ENCODE data around the gene UMODL1. TPM values are rescaled to one million over a fixed set of nuclear protein-coding genes. Genes with fewer than 3 reads are reported as not detected.
A peak's percentile ranks its signal among the peaks of the same experiment; 100 is the strongest.
"Not testable (repeated sequence)": the region's sequence is repeated elsewhere in the genome, so short reads cannot be mapped to it uniquely, and the experiment has no call there.

UMODL1 gene
- polyA plus RNA-seq, 1 donor = 0.67 TPM

DNA sequence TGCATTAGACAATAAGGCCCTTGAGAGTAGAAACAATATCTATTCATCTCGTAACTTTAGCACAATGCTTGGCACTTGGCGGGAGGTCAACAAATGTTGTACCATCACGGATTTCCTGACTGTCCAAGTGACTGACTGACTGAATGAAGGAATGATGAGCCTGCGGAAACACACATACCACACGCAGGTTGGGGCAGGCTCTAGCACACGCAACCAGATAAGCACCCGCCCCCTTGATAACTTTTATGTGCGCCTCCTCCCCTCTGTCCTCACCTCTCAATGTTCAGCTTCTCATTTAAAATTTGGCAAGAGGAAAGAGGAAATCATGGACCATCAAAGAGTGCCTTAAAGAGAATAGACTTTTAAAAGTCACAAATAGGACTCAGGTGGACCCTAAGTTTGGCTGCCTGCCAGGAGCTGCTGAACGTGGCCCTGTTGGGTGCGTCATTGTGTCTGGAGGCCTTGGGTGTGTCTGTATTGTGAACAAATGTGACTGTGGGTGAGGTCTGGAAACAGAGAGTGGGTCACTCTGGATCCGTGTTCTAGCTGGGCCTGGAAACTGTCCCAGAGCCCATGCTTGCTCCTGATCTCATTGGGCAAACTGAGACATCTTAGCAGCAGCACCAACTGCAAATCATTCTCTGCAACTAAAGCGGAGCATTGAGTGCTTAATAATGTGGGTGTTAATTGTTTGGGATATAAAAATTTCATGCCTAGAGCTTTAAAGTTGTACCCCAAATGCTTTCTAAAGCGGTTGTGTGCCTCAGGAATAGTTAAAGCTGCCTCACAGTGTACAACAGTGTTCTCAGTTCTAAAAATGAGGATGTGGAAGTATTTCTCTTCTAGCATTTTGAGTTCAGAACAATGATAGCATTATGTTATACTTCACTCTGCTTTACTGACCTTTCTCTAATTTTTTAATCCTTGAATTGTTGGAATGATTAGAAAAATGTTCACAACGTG, 100.3 kb downstream of the UMODL1 start:
- peak; percentile 66 to 90 for DNase-seq
- Histone ChIP-seq H3K27ac (ENCODE audit: low read length) (peak overlapping the region; percentile 39), H3K4me3 (ENCODE audit: low read length) (no peak overlapping the region), H3K27me3 (ENCODE audit: control insufficient read depth, insufficient read depth, low read length) (no peaks in the 10 kb centered on the region), H3K9me3 (ENCODE audit: control insufficient read depth, low read depth, low read length) (no peaks in the 10 kb centered on the region), H3K36me3 (ENCODE audit: control insufficient read depth, insufficient read depth, low read length) (no peaks in the 10 kb centered on the region), H3K4me1 (ENCODE audit: control insufficient read depth, insufficient read depth, low read length) (peaks cover 17% of the 10 kb centered on the region)
- 100% methylated on average over 2 of the region's 14 CpGs for WGBS (ENCODE audit: insufficient coverage, low lambda C conversion rate)

DNA sequence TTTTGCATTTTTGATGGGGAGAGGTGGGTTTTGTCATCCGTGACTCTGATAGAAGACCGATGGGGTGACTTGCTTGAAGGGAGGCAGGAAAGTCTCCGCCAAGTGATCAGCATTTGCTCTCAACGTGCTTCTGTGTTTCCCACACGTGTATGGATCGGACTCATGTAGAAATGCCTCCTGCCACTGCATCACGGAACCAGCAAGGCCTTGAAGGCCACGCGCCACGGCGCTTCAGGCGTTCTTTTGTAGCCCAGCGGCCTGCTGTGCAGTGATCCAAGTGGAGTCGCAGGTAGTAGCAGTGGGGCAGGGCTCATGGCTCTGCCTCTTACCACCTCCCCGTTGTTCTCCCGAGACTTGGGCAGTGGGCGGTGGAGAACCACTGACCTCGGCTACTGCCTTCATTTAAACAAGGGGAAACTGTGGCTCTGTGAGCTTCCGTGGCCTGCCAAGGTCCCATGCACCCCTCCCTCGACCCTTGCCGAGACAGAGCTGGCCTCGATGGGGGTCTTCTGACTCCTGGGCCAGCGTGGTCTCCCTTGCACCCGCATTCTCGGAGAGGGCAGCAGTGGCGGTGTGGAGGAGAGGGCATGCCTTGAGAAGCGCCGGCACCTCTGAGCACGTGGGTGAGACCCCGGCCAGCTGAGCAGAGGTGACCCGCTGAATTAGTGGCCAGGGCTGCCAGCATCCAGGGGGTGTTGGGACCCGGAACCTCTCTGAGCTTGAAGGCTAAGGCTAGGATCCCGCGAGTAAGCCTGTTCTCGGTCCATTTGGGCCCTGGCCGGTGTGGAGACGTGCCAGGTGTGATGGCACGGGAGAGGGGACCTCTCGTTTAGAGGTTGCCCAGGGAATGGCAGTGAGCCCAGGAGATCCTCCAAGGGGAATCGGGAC, 101.7 kb downstream of the UMODL1 start:
- no peaks in the 10 kb centered on the region for H3K27me3 ChIP-seq (ENCODE audit: control insufficient read depth, insufficient read depth, low read length)
- no peak overlapping the region for H3K27ac ChIP-seq (ENCODE audit: low read length)
- no CpG with 5 or more reads among the region's 40 CpGs for WGBS (ENCODE audit: insufficient coverage, low lambda C conversion rate)
- DNase-seq = no peak
- no peak overlapping the region for H3K4me3 ChIP-seq (ENCODE audit: low read length)
- peaks cover 17% of the 10 kb centered on the region for H3K4me1 ChIP-seq (ENCODE audit: control insufficient read depth, insufficient read depth, low read length)
- no peaks in the 10 kb centered on the region for H3K9me3 ChIP-seq (ENCODE audit: control insufficient read depth, low read depth, low read length)
- no peaks in the 10 kb centered on the region for H3K36me3 ChIP-seq (ENCODE audit: control insufficient read depth, insufficient read depth, low read length)

DNA sequence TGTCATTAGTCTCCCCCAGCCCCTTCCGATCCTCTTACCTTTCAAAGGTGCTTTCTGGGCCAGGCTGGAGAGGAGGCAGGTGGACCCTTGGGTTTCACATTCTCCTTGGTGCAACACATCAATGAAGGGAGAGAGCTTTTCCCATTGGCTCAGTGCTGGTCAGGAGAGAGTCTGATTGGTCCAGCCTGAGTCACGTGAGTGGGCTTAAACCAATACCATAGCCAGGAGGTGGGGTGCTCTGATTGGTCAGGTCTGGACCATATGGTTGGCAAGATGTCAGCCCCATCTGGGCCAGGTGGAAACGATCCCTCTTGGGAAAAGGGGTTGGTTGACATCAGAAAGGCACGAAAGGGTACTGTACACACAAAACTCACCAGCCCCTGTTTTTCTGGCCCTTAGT, 103.1 kb downstream of the UMODL1 start:
- H3K4me3 ChIP-seq (ENCODE audit: low read length) = no peak overlapping the region
- no CpG with 5 or more reads among the region's 4 CpGs for WGBS (ENCODE audit: insufficient coverage, low lambda C conversion rate)
- no peaks in the 10 kb centered on the region for H3K36me3 ChIP-seq (ENCODE audit: control insufficient read depth, insufficient read depth, low read length)
- no peaks in the 10 kb centered on the region for H3K27me3 ChIP-seq (ENCODE audit: control insufficient read depth, insufficient read depth, low read length)
- no peak for DNase-seq
- H3K9me3 ChIP-seq (ENCODE audit: control insufficient read depth, low read depth, low read length) = no peaks in the 10 kb centered on the region
- H3K27ac ChIP-seq (ENCODE audit: low read length) = no peak overlapping the region
- peaks cover 17% of the 10 kb centered on the region for H3K4me1 ChIP-seq (ENCODE audit: control insufficient read depth, insufficient read depth, low read length)

DNA sequence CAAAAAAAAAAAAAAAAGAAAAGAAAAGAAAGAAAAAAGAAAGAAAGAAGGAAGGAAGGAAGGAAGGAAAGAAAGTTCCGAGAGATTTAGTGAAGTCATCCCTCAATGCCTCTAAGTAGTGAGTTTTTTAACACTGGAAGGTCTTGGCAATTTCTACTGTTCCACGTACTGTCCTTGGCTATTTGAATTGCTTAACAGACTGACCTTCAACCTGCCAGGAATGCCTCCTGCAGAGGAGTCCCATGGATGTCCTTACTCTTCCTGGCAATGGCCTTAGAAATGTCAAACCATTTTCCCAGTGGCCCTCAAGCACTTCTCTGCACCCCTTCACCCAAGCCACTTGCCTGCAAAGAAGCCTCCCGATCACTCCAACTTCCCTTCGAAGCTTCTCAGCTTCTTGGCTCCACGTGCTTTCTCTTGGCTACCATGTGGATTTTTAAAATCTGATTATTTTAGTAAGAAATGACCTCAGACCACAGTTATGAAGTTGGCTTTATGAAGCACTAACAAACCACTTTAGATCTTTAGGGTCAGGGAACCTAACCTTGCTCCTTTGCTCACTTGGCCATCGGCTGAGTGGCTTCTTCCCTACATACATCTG, 104.1 kb downstream of the UMODL1 start:
- WGBS (ENCODE audit: insufficient coverage, low lambda C conversion rate) = 80% methylated on average over 1 of the region's 6 CpGs
- H3K4me3 ChIP-seq (ENCODE audit: low read length) = no peak overlapping the region

DNA sequence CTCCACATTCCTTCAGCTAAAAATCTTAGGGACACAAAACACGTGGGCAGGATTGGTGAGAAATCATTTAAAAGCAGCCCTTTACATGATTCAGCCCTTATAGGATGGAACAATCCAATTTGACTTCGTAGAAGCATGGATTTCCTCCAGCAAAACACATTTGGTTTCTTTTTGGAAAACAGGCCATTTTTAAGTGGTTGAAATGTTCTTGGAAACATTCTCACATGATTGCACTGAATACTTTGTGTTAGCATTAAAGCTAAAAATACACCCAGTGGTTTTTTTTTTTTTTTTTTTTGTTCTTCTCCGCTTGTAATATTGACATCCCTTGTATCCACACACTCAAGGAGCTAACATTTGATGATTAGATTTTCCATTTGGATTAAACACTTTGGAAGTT, 105.7 kb downstream of the UMODL1 start:
- no CpG with 5 or more reads among the region's 3 CpGs for WGBS (ENCODE audit: insufficient coverage, low lambda C conversion rate)
- Histone ChIP-seq H3K36me3 (ENCODE audit: control insufficient read depth, insufficient read depth, low read length) (no peaks in the 10 kb centered on the region), H3K27ac (ENCODE audit: low read length) (no peak overlapping the region), H3K9me3 (ENCODE audit: control insufficient read depth, low read depth, low read length) (no peaks in the 10 kb centered on the region), H3K4me1 (ENCODE audit: control insufficient read depth, insufficient read depth, low read length) (peaks cover under 1% of the 10 kb centered on the region), H3K4me3 (ENCODE audit: low read length) (no peak overlapping the region), H3K27me3 (ENCODE audit: control insufficient read depth, insufficient read depth, low read length) (no peaks in the 10 kb centered on the region)
- peak in 1 of 2 donors; percentile 30 for DNase-seq

More for the DNA sequence above, 104.1 kb downstream of the UMODL1 start:
- no peak overlapping the region for H3K27ac ChIP-seq (ENCODE audit: low read length)
- no peak for DNase-seq
- H3K4me1 ChIP-seq (ENCODE audit: control insufficient read depth, insufficient read depth, low read length) = peaks cover 13% of the 10 kb centered on the region
- H3K9me3 ChIP-seq (ENCODE audit: control insufficient read depth, low read depth, low read length) = no peaks in the 10 kb centered on the region
- no peaks in the 10 kb centered on the region for H3K27me3 ChIP-seq (ENCODE audit: control insufficient read depth, insufficient read depth, low read length)
- H3K36me3 ChIP-seq (ENCODE audit: control insufficient read depth, insufficient read depth, low read length) = no peaks in the 10 kb centered on the region

DNA sequence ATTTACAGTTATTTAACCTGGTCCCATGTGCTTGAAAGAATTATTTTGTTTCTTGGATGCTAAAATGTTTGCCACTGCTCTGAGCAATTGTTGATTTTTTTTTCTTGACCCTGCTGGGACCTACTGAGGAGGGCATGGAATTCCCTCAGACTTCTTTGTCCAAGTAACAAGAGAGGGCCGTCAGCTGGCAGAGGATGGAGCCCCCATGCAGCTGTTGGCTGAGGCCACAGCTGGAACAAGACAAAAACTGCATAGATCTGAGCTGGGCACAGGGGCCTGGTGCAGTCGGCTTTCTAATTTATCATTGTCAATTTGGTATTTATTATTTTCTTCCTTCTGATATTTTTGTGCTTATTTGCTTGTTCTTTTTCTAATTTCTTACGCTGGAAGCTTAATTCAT, 108.2 kb downstream of the UMODL1 start:
- Histone ChIP-seq H3K9me3 (ENCODE audit: control insufficient read depth, low read depth, low read length) (peaks cover 4% of the 10 kb centered on the region), H3K4me3 (ENCODE audit: low read length) (no peak overlapping the region)
- WGBS (ENCODE audit: insufficient coverage, low lambda C conversion rate) = 75% methylated on average over 2 of the region's 3 CpGs

DNA sequence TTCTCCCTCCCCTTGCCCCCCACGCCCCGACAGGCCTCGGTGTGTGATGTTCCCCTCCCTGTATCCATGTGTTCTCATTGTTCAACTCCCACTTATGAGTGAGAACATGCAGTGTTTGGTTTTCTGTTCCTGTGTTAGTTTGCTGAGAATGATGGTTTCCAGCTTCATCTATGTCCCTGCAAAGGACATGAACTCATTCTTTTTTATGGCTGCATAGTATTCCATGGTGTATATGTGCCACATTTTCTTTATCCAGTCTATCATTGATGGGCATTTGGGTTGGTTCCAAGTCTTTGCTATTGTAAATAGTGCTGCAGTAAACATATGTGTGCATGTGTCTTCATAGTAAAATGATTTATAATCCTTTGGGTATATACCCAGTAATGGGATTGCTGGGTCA, 108.9 kb downstream of the UMODL1 start:
- DNase-seq; H3K36me3 ChIP-seq (ENCODE audit: control insufficient read depth, insufficient read depth, low read length); H3K27ac ChIP-seq (ENCODE audit: low read length); H3K4me1 ChIP-seq (ENCODE audit: control insufficient read depth, insufficient read depth, low read length); H3K9me3 ChIP-seq (ENCODE audit: control insufficient read depth, low read depth, low read length); H3K27me3 ChIP-seq (ENCODE audit: control insufficient read depth, insufficient read depth, low read length); H3K4me3 ChIP-seq (ENCODE audit: low read length): not testable (repeated sequence)
- no CpG with 5 or more reads among the region's 3 CpGs for WGBS (ENCODE audit: insufficient coverage, low lambda C conversion rate)

More for the DNA sequence above, 108.2 kb downstream of the UMODL1 start:
- DNase-seq = no peak
- Histone ChIP-seq H3K36me3 (ENCODE audit: control insufficient read depth, insufficient read depth, low read length) (no peaks in the 10 kb centered on the region), H3K27ac (ENCODE audit: low read length) (no peak overlapping the region), H3K4me1 (ENCODE audit: control insufficient read depth, insufficient read depth, low read length) (no peaks in the 10 kb centered on the region), H3K27me3 (ENCODE audit: control insufficient read depth, insufficient read depth, low read length) (no peaks in the 10 kb centered on the region)

DNA sequence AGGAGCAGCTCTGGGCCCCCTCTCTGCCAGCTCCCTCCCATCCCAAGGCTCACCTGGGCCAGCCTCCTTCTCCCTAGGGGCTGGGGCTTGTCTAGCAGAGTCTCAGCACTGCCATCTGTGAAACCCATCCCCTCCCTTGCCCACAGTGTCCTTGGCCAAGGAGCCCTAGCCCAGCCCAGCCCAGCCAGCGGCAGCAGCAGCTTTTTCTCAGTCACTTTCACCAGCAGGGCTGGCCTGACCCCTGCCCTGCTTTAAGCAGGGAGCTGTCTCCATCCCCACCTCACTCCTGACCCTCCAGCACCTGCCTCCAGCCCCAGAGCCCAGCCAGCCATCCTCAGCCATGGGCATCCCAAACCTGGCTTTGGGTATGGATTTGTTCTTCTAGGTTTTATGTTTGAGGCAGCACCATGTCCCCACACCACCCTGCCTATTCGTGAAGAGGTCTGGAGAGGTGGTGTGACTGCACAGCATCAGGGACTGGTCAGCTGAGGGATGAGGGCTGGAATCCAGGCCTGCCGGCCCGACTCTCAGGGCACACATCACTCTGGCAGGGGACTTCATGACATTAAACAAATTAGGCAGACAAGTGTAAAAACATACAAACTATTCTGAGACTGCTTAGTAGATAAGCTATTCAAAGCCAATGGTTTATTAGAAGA, 111.7 kb downstream of the UMODL1 start:
- no peak for DNase-seq
- Histone ChIP-seq H3K4me3 (ENCODE audit: low read length) (no peak overlapping the region), H3K9me3 (ENCODE audit: control insufficient read depth, low read depth, low read length) (peaks cover 4% of the 10 kb centered on the region), H3K27me3 (ENCODE audit: control insufficient read depth, insufficient read depth, low read length) (no peaks in the 10 kb centered on the region), H3K4me1 (ENCODE audit: control insufficient read depth, insufficient read depth, low read length) (no peaks in the 10 kb centered on the region), H3K27ac (ENCODE audit: low read length) (no peak overlapping the region), H3K36me3 (ENCODE audit: control insufficient read depth, insufficient read depth, low read length) (no peaks in the 10 kb centered on the region)
- WGBS (ENCODE audit: insufficient coverage, low lambda C conversion rate) = no CpG with 5 or more reads among the region's 4 CpGs

DNA sequence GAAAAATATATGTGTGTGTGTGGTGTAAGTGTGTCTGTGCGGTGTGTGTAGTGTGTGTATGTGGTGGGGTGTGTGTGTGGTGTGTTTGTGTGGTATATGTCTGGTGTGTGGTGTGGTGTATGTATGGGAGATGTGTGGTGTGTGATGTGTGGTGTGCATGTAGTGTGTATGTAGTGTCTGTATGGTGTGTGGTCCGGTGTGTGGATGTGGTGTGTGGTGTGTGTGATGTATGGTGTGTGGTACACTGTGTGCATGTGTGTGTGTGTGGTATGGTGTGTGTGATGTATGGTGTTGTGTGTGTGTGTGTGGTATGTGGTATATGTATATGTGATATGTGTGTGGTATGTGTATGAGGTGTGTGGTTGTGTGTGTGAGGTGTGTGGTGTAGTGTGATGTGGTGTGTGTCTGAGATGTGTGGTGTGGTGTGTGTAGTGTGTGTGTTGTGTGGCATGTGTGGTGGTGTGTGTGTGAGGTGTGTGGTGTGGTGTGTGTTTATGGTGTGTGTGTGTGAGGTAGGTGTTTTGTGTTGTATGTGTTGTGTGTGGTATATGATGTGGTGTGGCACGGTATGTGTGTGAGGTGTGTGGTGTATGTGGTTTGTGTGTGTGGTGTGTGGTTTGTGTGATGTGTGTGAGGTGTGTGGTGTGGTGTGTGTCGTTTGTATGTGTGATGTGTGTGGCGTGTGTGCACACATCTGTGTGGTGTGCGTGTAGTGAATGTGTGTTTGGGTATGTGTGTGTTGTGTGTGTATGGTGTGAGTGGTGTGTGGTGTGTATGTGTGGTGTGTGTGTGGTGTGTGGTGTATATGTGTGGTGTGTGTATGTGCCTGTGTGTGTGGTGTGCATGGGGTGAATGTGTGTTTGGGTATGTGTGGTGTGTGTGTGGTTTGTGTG, 112.5 kb downstream of the UMODL1 start:
- H3K4me1 ChIP-seq (ENCODE audit: control insufficient read depth, insufficient read depth, low read length) = no peaks in the 10 kb centered on the region
- H3K4me3 ChIP-seq (ENCODE audit: low read length) = no peak overlapping the region
- H3K27ac ChIP-seq (ENCODE audit: low read length) = no peak overlapping the region
- no peak for DNase-seq
- H3K9me3 ChIP-seq (ENCODE audit: control insufficient read depth, low read depth, low read length) = peaks cover 4% of the 10 kb centered on the region
- WGBS (ENCODE audit: insufficient coverage, low lambda C conversion rate) = 100% methylated on average over 1 of the region's 6 CpGs
- H3K27me3 ChIP-seq (ENCODE audit: control insufficient read depth, insufficient read depth, low read length) = no peaks in the 10 kb centered on the region
- H3K36me3 ChIP-seq (ENCODE audit: control insufficient read depth, insufficient read depth, low read length) = no peaks in the 10 kb centered on the region

Data from large intestine (tissue), 3 donors.